NCI-H1436 (cell line): ENCODE results near the gene THSD4.
"Not testable (repeated sequence)": the region's sequence is repeated elsewhere in the genome, so short reads cannot be mapped to it uniquely, and the experiment has no call there.

Experiments
- DNase-seq: peaks from one replicate; lab custom pipeline; 2025; lab: John Stamatoyannopoulos, UW

The THSD4 gene

GRCh38 chr15:71723344-71723743, 608.1 kb downstream of the THSD4 start:
- DNase-seq = no peak

- DNase-seq = not testable (repeated sequence)
These were observed 610.1 kb downstream of the THSD4 start for GRCh38 chr15:71725207-71725955.

DNA sequence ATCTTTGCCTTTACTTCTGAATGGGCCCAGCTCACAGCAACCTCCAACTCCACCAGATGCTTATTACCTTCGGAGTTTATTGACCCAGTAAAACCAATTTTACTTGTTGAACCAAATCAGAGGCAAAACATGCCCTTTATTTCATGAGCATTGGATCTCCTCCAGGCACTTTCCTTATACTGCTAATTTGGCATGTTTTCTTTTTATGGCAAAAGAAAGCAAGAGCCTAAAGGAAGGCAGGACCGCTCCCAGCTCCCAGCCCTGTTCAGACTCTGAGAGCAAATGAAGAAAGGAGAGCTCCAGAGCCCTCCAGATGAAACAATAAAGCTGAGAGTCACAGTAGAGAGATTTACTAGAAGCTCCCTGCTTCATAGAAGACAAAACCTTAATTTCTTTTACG, 613.6 kb downstream of the THSD4 start:
- no peak for DNase-seq

- no peak for DNase-seq
These were observed 614.0 kb downstream of the THSD4 start for GRCh38 chr15:71729319-71729718.

GRCh38 chr15:71730277-71731144, 615.2 kb downstream of the THSD4 start:
- peak; percentile 66 for DNase-seq

- DNase-seq = no peak
These were observed 617.4 kb downstream of the THSD4 start for GRCh38 chr15:71732636-71733035.

- no peak for DNase-seq
These were observed 617.9 kb downstream of the THSD4 start for GRCh38 chr15:71733122-71733521.

DNA sequence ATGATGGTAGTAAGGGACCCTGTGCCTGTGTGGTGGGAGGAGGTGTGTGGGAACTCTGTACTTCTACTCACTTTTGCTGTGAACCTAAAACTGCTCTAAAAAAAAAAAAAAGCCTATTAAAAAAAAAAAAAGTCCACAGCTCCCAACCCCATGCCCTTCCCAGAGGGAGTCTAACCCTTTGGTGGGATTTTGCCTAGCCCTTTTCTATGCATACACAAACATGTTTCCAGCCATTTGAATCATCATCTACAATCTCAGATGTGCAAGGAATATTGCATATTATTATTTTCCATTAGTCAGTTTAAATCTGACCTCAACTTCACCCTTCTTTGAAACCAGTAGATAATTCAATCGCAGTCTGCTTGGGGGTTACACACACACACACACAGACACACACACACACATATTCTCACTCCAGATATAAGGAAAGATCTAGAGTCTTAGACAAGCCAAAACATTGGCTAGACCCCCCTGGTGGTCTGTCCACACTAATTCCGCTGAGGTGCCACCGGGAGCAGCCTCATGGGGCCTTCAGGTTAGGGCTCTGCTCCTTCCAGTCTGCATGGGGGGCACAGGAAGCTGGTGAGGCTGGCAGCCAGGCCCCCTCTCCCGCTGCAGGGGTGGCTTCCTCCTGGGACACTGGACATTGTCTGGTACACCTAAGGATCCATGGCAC, 619.6 kb downstream of the THSD4 start:
- no peak for DNase-seq

DNA sequence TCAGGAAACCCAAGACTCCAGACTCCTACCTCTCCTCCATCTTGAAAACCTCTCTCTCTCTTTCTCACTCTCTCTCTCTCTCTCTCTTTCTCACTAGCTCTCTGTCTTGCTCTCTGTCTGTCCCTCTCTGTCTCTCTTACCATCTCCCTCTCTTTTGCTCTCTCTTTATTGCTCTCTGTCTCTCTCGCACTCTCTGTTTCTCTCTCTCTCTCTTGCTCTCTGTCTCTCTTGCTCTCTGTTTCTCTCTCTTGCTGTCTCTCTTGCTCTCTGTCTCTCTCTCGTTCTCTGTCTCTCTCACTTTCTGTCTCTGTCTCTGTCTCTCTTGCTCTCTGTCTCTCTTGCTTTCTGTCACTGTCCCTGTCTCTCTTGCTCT, 620.1 kb downstream of the THSD4 start:
- DNase-seq = no peak

DNA sequence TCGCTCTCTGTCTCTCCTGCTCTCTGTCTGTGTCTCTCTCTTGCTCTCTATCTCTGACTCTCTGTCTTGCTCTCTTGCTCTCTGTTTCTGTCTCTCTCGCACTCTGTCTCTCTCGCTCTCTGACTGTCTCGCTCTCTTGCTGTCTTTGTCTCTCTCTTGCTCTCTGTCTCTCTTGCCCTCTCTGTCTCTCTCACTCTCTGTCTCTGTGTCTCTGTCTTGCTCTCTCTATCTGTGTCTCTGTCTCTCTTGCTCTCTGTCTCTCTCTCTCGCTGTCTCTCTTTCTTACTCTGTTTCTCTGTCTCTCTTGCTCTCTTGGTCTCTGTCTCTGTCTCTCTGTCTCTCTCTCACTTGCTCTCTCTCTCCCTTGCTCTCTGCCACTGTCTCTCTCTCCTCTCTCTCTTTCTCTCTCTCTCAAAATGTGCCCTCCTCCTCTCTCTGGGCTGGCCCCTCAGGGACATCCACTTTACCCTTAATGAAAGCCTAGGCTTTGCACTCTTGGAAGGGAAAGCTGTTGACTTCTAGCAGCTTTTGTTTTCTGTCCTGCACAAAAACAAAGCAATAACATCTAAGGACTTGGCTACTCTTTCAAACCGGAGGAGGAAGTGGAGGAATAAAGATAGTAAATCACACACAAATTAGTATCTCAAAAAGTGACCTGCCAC, 621.1 kb downstream of the THSD4 start:
- peak; percentile 14 for DNase-seq

- DNase-seq = no peak
These were observed 622.5 kb downstream of the THSD4 start for GRCh38 chr15:71737761-71738160.

DNA sequence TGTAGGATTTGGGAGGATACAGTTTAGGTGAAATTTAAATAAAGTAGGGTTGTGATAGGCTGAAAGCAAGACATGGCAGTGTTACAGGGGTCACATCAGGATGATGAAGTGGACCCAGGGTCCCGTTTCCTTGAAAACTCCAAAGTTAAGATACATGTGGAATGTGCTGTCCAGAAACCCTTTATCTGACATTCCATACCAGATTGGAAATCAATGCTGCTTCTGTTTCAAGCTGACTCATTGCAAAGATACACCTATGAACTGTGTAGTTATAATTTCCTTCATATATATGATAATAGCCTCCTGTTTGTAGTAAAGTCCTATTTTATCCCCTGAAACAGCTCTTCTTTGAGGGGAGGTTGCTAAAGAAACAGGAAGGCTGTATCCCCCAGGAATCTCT, 624.1 kb downstream of the THSD4 start:
- no peak for DNase-seq

DNA sequence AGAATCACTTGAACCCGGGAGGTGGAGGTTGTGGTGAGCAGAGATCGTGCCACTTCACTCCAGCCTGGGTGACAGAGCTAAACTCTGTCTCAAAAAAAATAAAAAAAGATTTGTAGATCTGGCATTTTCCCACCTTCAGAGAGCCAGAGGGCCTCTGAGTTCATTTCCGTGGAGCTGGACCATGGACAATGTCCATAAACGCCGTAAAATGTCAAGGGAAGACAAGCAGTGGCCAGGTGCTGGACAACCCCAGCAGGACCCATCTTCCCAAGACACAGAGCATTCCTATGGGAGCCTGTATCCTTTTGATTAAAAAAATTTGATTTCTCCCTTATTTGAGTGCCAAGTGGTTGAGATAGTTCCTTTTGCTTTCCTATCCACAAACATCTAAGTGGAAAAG, 627.7 kb downstream of the THSD4 start:
- DNase-seq = no peak

- DNase-seq = peak; percentile 62
These were observed 628.7 kb downstream of the THSD4 start for GRCh38 chr15:71743861-71744382.

DNA sequence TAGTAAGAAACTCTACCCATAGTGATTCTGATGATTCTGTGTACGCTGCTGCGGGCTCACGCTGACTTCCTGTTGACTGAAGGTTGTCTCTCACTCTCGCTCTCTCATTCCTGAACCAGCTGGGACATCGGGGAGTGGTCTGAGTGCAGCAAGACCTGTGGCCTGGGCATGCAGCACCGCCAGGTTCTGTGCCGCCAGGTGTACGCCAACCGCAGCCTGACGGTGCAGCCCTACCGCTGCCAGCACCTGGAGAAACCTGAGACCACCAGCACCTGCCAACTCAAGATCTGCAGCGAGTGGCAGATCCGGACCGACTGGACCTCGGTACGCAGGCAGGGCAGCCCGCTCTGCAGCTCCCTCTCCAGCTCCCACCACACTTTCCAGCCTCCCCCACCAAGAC, 631.4 kb downstream of the THSD4 start:
- no peak for DNase-seq

GRCh38 chr15:71747128-71748083, 632.1 kb downstream of the THSD4 start:
- no peak for DNase-seq

DNA sequence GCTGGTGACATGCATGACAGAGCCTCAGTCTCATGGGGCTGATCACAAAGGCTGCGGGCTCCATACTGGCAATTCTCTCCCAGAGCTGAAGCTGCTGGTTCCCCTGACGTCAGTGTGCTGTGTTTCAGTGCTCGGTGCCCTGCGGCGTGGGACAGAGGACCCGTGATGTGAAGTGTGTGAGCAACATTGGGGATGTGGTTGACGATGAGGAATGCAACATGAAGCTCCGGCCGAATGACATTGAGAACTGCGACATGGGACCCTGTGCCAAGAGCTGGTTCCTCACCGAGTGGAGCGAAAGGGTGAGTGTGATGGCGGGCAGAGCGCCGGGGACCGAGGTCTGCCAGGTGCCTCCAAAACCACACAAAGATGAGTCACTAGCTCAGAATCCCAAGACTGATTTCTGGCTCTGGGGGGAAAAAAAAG, 633.0 kb downstream of the THSD4 start:
- DNase-seq = no peak

DNA sequence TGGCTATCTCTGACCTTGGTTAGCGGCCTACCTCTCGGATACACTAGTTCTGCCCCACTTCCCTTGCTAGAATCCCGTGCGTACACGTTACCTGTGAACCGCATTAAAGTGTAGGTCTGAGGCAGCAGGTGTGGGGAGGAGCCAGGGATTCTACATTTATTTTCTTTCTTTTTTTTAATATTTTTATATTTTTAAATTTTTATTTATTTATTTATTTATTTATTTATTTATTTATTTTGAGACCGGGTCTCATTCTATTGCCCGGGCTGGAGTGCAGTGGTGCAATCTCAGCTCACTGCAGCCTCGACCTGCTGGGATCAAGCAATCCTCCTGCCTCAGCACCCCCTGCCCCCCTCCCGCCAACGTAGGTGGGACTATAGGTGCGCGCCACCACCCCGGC, 634.2 kb downstream of the THSD4 start:
- DNase-seq = no peak

GRCh38 chr15:71752128-71752527, 636.9 kb downstream of the THSD4 start:
- no peak for DNase-seq

GRCh38 chr15:71752604-71753289, 637.5 kb downstream of the THSD4 start:
- no peak for DNase-seq
